Adrenal gland (tissue), 5 donors: Measurements from ENCODE around the gene CHMP2B.

Experiments
- POLR2A ChIP-seq, 2 donors: fragments of 450-650 bp; IDR thresholded peaks; one replicate each; pipeline ENCODE4 v1.6.1; 2017; ENCODE audit warnings: antibody characterized with exemption in 2 of 2, mild to moderate bottlenecking in 2 of 2, moderate library complexity in 1 of 2
- TF ChIP-seq, protein P1 (sequence below), 6 experiments: fragments of 450-650 bp in 4 of 6; fragments of 200-600 bp in 2 of 6; sonication (generic) in 1 of 6; IDR thresholded peaks; 1 replicate in 5 of 6; 2 replicates in 1 of 6; pipeline versions ENCODE4 v1.5.1 to v1.8.0; 2016 to 2021; ENCODE audit warnings: antibody characterized with exemption in 6 of 6, mild to moderate bottlenecking in 2 of 6, moderate library complexity in 1 of 6
- donor health status: DM: no; HTN: no; CAD: no.

- TF ChIP-seq POLR2A (IDR thresholded peaks at IDR 0.05), result no peak
- TF ChIP-seq, protein P1, sequence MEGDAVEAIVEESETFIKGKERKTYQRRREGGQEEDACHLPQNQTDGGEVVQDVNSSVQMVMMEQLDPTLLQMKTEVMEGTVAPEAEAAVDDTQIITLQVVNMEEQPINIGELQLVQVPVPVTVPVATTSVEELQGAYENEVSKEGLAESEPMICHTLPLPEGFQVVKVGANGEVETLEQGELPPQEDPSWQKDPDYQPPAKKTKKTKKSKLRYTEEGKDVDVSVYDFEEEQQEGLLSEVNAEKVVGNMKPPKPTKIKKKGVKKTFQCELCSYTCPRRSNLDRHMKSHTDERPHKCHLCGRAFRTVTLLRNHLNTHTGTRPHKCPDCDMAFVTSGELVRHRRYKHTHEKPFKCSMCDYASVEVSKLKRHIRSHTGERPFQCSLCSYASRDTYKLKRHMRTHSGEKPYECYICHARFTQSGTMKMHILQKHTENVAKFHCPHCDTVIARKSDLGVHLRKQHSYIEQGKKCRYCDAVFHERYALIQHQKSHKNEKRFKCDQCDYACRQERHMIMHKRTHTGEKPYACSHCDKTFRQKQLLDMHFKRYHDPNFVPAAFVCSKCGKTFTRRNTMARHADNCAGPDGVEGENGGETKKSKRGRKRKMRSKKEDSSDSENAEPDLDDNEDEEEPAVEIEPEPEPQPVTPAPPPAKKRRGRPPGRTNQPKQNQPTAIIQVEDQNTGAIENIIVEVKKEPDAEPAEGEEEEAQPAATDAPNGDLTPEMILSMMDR (IDR thresholded peaks at IDR 0.05), result no peak
These were observed 25.4 kb upstream of the CHMP2B start for GRCh38 chr3:87201727-87202126.
